Ascending aorta (tissue), 2 donors: ENCODE measurements around the gene APOLD1. TPM values are rescaled to one million over a fixed set of nuclear protein-coding genes. Genes with fewer than 3 reads are reported as not detected.

ENCODE experiments used
- DNase-seq, 2 donors: peaks; one replicate each; pipeline ENCODE4 v3.0.0-alpha.2; 2019; ENCODE audit warnings: low spot score in 2 of 2
- H3K27ac ChIP-seq, 2 donors: fragments of 200-600 bp; sonication (generic); one replicate each; pipeline ENCODE4 v1.5.1; 2016 to 2017; ENCODE audit warnings: mild to moderate bottlenecking in 1 of 2
- H3K27me3 ChIP-seq: fragments of 200-600 bp; sonication (generic); one replicate; pipeline ENCODE4 v1.5.1; 2017
- H3K36me3 ChIP-seq, 2 donors: fragments of 200-600 bp; sonication (generic); one replicate each; pipeline ENCODE4 v1.5.1; 2016
- H3K4me1 ChIP-seq, 2 donors: fragments of 200-600 bp; sonication (generic); one replicate each; pipeline ENCODE4 v1.5.1; 2016 to 2017; ENCODE audit warnings: mild to moderate bottlenecking in 1 of 2
- H3K4me3 ChIP-seq, 2 donors: fragments of 200-600 bp; sonication (generic); one replicate each; pipeline ENCODE4 v1.5.1; 2016 to 2017; ENCODE audit warnings: mild to moderate bottlenecking in 1 of 2
- H3K9me3 ChIP-seq, 2 donors: fragments of 200-600 bp; sonication (generic); one replicate each; pipeline ENCODE4 v1.5.1; 2016
- intact Hi-C: fragments of 100-400 bp; cut with DNase I; formaldehyde crosslinking; loops from one replicate; pipeline ENCODE4 v1.15.1; 2023
- total RNA-seq: library from RNA; depleted of rRNA; stranded (reverse); fragments of >200 nt; gene quantifications from one replicate; pipeline ENCODE4 v1.1.0, GENCODE V29; 2016
- TF ChIP-seq, protein P1 (sequence below), 3 experiments: fragments of 200-600 bp in 2 of 3; fragments of 450-650 bp in 1 of 3; sonication (generic) in 2 of 3; IDR thresholded peaks; one replicate each; pipeline ENCODE4 v1.5.1; 2016 to 2019; ENCODE audit warnings: antibody characterized with exemption in 3 of 3, mild to moderate bottlenecking in 1 of 3, moderate library complexity in 1 of 3

Gene APOLD1
- total RNA-seq, 1 donor from 2014 or later, result 189 TPM

GRCh38 chr12:12792421-12792820 lies 7.0 kb downstream of the APOLD1 start:
- H3K36me3 ChIP-seq, result no peaks in the 10 kb centered on the region
- H3K4me1 ChIP-seq, result peaks cover 0 to 13% of the 10 kb centered on the region in 2 donors
- TF ChIP-seq, protein P1, sequence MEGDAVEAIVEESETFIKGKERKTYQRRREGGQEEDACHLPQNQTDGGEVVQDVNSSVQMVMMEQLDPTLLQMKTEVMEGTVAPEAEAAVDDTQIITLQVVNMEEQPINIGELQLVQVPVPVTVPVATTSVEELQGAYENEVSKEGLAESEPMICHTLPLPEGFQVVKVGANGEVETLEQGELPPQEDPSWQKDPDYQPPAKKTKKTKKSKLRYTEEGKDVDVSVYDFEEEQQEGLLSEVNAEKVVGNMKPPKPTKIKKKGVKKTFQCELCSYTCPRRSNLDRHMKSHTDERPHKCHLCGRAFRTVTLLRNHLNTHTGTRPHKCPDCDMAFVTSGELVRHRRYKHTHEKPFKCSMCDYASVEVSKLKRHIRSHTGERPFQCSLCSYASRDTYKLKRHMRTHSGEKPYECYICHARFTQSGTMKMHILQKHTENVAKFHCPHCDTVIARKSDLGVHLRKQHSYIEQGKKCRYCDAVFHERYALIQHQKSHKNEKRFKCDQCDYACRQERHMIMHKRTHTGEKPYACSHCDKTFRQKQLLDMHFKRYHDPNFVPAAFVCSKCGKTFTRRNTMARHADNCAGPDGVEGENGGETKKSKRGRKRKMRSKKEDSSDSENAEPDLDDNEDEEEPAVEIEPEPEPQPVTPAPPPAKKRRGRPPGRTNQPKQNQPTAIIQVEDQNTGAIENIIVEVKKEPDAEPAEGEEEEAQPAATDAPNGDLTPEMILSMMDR (IDR thresholded peaks at IDR 0.05), result no peak
- H3K9me3 ChIP-seq, result no peaks in the 10 kb centered on the region
- no peak overlapping the region for H3K27ac ChIP-seq
- no peaks in the 10 kb centered on the region for H3K27me3 ChIP-seq
- DNase-seq, result no peak
- H3K4me3 ChIP-seq, result no peak overlapping the region
- intact Hi-C loops, result no loop called here

DNA sequence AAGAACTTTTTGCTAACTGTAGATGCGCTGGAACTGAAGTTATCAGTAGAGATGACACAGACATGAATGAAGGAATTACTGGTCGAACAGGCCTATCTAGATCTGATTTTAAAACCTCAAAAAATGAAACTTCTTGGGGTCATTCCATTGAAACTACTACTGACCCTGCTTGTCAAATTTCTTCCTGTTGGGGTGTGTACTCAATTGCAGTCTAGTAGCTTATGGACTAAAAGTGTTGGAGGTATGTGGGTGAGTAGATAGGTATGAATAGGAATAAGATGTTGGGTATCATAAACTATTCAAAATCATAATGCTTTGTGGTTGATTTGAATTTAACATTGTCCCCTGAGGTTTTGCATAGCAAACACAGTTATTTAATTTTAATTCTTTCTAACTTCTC lies 9.2 kb downstream of the APOLD1 start:
- TF ChIP-seq, protein P1 (IDR thresholded peaks at IDR 0.05), result no peak
- Histone ChIP-seq H3K27me3 (no peaks in the 10 kb centered on the region), H3K4me3 (no peak overlapping the region), H3K36me3 (no peaks in the 10 kb centered on the region), H3K27ac (no peak overlapping the region), H3K9me3 (no peaks in the 10 kb centered on the region), H3K4me1 (peaks cover 0 to 2% of the 10 kb centered on the region in 2 donors)
- intact Hi-C loops, result no loop called here
- no peak for DNase-seq

GRCh38 chr12:12796171-12796570 lies 10.7 kb downstream of the APOLD1 start:
- Histone ChIP-seq H3K27ac (no peak overlapping the region), H3K36me3 (no peaks in the 10 kb centered on the region), H3K9me3 (no peaks in the 10 kb centered on the region), H3K4me3 (no peak overlapping the region), H3K4me1 (peaks cover 0 to 2% of the 10 kb centered on the region in 2 donors), H3K27me3 (no peaks in the 10 kb centered on the region)
- intact Hi-C loops, result no loop called here
- no peak for DNase-seq
- TF ChIP-seq, protein P1 (IDR thresholded peaks at IDR 0.05), result no peak

DNA sequence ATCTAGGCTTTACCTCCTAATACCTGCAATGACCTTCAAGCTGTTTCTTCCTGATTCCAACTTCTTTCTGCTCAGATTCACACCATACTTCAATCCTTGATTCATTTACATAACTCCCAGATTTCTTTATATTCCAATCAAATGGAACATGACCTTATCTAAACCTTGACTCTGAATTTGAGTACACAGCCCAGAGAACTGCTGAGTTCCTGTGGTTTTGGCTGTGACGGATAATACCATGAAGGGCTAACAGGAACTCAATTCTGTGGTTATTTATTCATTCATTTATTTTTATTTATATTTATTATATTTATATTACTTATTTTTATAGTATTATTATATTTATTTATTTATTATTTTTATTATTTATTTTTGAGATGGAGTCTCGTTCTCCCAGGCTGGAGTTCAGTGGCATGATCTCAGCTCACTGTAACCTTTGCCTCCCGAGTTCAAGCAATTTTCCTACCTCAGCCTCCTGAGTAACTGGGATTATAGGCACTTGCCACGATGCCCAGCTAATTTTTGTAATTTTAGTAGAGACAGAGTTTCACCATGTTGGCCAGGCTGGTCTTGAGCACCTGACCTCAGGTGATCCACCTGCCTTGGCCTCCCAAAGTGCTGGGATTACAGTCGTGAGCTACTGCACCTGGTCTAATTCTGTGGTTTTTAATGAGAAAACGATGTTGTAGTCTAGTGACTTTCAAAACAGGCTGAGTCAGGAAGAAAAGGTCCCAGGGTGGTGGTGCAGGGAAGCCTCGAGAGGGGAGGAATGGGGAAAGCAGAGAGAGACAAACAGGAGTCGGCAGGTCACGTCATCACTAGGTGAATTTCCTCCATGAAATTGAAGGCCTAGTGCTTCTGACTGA lies 11.7 kb downstream of the APOLD1 start:
- H3K27ac ChIP-seq, result no peak overlapping the region
- intact Hi-C loops, result no loop called here
- TF ChIP-seq, protein P1 (IDR thresholded peaks at IDR 0.05), result no peak
- no peaks in the 10 kb centered on the region for H3K27me3 ChIP-seq
- no peaks in the 10 kb centered on the region for H3K9me3 ChIP-seq
- H3K4me1 ChIP-seq, result no peaks in the 10 kb centered on the region
- H3K4me3 ChIP-seq, result no peak overlapping the region
- no peak for DNase-seq
- H3K36me3 ChIP-seq, result no peaks in the 10 kb centered on the region

GRCh38 chr12:12797794-12798152 lies 12.3 kb downstream of the APOLD1 start:
- no peak for DNase-seq
- Histone ChIP-seq H3K27ac (no peak overlapping the region), H3K27me3 (no peaks in the 10 kb centered on the region), H3K4me3 (no peak overlapping the region), H3K9me3 (no peaks in the 10 kb centered on the region), H3K4me1 (no peaks in the 10 kb centered on the region), H3K36me3 (no peaks in the 10 kb centered on the region)
- intact Hi-C loops, result no loop called here
- TF ChIP-seq, protein P1 (IDR thresholded peaks at IDR 0.05), result no peak
